Globus pallidus (tissue), 1 donor: ENCODE data around the gene MAU2.

Experiments
- DNase-seq: peaks from one replicate; pipeline ENCODE4 v3.0.0-alpha.2; 2015; ENCODE audit warnings: low spot score

The MAU2 gene

GRCh38 chr19:19306191-19306590 is 14.4 kb upstream of the MAU2 start:
- DNase-seq = no peak

- DNase-seq = no peak
Measured at GRCh38 chr19:19308373-19308772, 12.3 kb upstream of the MAU2 start.

- DNase-seq = no peak
Measured at GRCh38 chr19:19315444-19315843, 5.2 kb upstream of the MAU2 start.

GRCh38 chr19:19316082-19316481 is 4.5 kb upstream of the MAU2 start:
- no peak for DNase-seq

- peak; percentile 7 for DNase-seq
Measured at GRCh38 chr19:19319732-19320360, 783 bp upstream of the MAU2 start.

GRCh38 chr19:19321141-19321577 is 530 bp downstream of the MAU2 start:
- no peak for DNase-seq

- DNase-seq = no peak
Measured at GRCh38 chr19:19324059-19324770, 3.6 kb downstream of the MAU2 start.

GRCh38 chr19:19327672-19328071 is 7.0 kb downstream of the MAU2 start:
- DNase-seq = no peak

GRCh38 chr19:19329126-19329525 is 8.5 kb downstream of the MAU2 start:
- no peak for DNase-seq

- DNase-seq = no peak
Measured at GRCh38 chr19:19334063-19334988, 13.7 kb downstream of the MAU2 start.

- DNase-seq = no peak
Measured at GRCh38 chr19:19334989-19335344, 14.3 kb downstream of the MAU2 start.

GRCh38 chr19:19335408-19336158 is 15.0 kb downstream of the MAU2 start:
- DNase-seq = no peak

GRCh38 chr19:19336597-19336996 is 16.0 kb downstream of the MAU2 start:
- DNase-seq = no peak

- DNase-seq = no peak
Measured at GRCh38 chr19:19337120-19337519, 16.5 kb downstream of the MAU2 start.

GRCh38 chr19:19338082-19338481 is 17.5 kb downstream of the MAU2 start:
- DNase-seq = no peak

GRCh38 chr19:19341026-19341425 is 20.4 kb downstream of the MAU2 start:
- DNase-seq = no peak

GRCh38 chr19:19342086-19343015 is 21.7 kb downstream of the MAU2 start:
- DNase-seq = no peak

- no peak for DNase-seq
Measured at GRCh38 chr19:19343016-19343362, 22.4 kb downstream of the MAU2 start.

- DNase-seq = no peak
Measured at GRCh38 chr19:19343762-19344161, 23.1 kb downstream of the MAU2 start.

GRCh38 chr19:19345232-19345631 is 24.6 kb downstream of the MAU2 start:
- no peak for DNase-seq

GRCh38 chr19:19345970-19346369 is 25.3 kb downstream of the MAU2 start:
- no peak for DNase-seq
